Kidney (tissue), 14 donors: Measurements from ENCODE around the gene ZNF318. TPM values are rescaled to one million over a fixed set of nuclear protein-coding genes. Genes with fewer than 3 reads are reported as not detected.

ENCODE experiments used
- DNase-seq, 5 donors: peaks; one replicate each; pipeline ENCODE4 v3.0.0-alpha.2; 2013 to 2020
- FAIRE-seq: peaks from 2 replicates; lab custom pipeline; 2012; peaks lifted over from hg19 to GRCh38; lab: Jason Lieb, UNC
- H3K27ac ChIP-seq, 2 donors: one replicate each; pipeline ENCODE4 v1.7.0; 2013; ENCODE audit warnings: low read depth in 2 of 2, low read length in 2 of 2, inconsistent platforms in 1 of 2
- H3K27me3 ChIP-seq: one replicate; pipeline ENCODE4 v1.7.1; 2013; ENCODE audit warnings: low read length, inconsistent platforms; ENCODE audit not compliant: control insufficient read depth, insufficient read depth
- H3K36me3 ChIP-seq, 3 donors: one replicate each; pipeline versions ENCODE4 v1.7.0 to v1.7.1; 2013; ENCODE audit warnings: low read length in 3 of 3, control low read depth in 1 of 3, inconsistent platforms in 1 of 3; ENCODE audit not compliant: insufficient read depth in 3 of 3, control insufficient read depth in 2 of 3
- H3K4me1 ChIP-seq, 3 donors: one replicate each; pipeline versions ENCODE4 v1.7.0 to v1.7.1; 2013; ENCODE audit warnings: low read length in 3 of 3, inconsistent platforms in 1 of 3, low read depth in 1 of 3; ENCODE audit not compliant: control insufficient read depth in 2 of 3, insufficient read depth in 2 of 3
- H3K4me3 ChIP-seq, 3 donors: one replicate each; pipeline versions ENCODE4 v1.7.0 to v1.8.1; 2013; ENCODE audit warnings: low read length in 3 of 3, control low read depth in 1 of 3, inconsistent platforms in 1 of 3
- H3K9ac ChIP-seq, 3 donors: one replicate each; pipeline versions ENCODE4 v1.7.0 to v1.7.1; 2013; ENCODE audit warnings: low read length in 3 of 3, control low read depth in 1 of 3, inconsistent platforms in 1 of 3
- H3K9me3 ChIP-seq, 3 donors: one replicate each; pipeline versions ENCODE4 v1.7.0 to v1.7.1; 2013; ENCODE audit warnings: low read length in 3 of 3, control low read depth in 1 of 3, inconsistent platforms in 1 of 3; ENCODE audit not compliant: control insufficient read depth in 2 of 3, insufficient read depth in 1 of 3
- intact Hi-C: fragments of 100-400 bp; cut with DNase I; formaldehyde crosslinking; loops from one replicate; pipeline ENCODE4 v1.11.1; 2022
- polyA plus RNA-seq: library from polyadenylated mRNA; stranded (reverse); fragments of 350-450 nt; fragmentation: Illumina TruSeq; extraction: RNeasy Lipid Tissue Mini Kit (QIAGEN cat#74804); gene quantifications from one replicate; pipeline ENCODE4 v1.2.3, GENCODE V29; 2014; ENCODE audit warnings: low read depth, low replicate concordance; ENCODE audit not compliant: insufficient read depth
- total RNA-seq: library from RNA; stranded (reverse); fragmentation: NEBNext Ultra II Directional; extraction: Animal tissue kit (Norgen Biotek cat#: 25700); gene quantifications from one replicate; pipeline ENCODE4 v1.2.1, GENCODE V29; 2021
- TF ChIP-seq, protein P1 (sequence below): IDR thresholded peaks from 3 replicates; pipeline ENCODE4 v1.5.1; 2012; ENCODE audit warnings: mild to moderate bottlenecking, moderate library complexity, borderline replicate concordance; ENCODE audit not compliant: insufficient read depth; ENCODE audit errors: extremely low read depth
- donor health status: control.
- donor health status: control.
- donor health status: control.
- donor health status: control.
- donor health status: control.
- donor health status: DM: yes; HTN: yes; CAD: no.
- donor health status: Normal renal cell carcinoma (clear cell type).

Gene ZNF318
- total and polyA plus RNA-seq, 2 donors from 2014 or later = 5.5 to 13.9 TPM

- no peak for FAIRE-seq
- Histone ChIP-seq H3K4me3 (no peak overlapping the region), H3K27me3 (no peaks in the 10 kb centered on the region), H3K4me1 (no peaks in the 10 kb centered on the region), H3K27ac (no peak overlapping the region), H3K9ac (no peak overlapping the region), H3K36me3 (peaks cover 7 to 39% (median 15%) of the 10 kb centered on the region in 3 donors), H3K9me3 (no peaks in the 10 kb centered on the region)
- DNase-seq = no peak
- intact Hi-C loops = loop anchor here (10.0 kb wide), 1 partner anchor 72 kb away; no protein-coding TSS in a partner anchor
- TF ChIP-seq, protein P1, sequence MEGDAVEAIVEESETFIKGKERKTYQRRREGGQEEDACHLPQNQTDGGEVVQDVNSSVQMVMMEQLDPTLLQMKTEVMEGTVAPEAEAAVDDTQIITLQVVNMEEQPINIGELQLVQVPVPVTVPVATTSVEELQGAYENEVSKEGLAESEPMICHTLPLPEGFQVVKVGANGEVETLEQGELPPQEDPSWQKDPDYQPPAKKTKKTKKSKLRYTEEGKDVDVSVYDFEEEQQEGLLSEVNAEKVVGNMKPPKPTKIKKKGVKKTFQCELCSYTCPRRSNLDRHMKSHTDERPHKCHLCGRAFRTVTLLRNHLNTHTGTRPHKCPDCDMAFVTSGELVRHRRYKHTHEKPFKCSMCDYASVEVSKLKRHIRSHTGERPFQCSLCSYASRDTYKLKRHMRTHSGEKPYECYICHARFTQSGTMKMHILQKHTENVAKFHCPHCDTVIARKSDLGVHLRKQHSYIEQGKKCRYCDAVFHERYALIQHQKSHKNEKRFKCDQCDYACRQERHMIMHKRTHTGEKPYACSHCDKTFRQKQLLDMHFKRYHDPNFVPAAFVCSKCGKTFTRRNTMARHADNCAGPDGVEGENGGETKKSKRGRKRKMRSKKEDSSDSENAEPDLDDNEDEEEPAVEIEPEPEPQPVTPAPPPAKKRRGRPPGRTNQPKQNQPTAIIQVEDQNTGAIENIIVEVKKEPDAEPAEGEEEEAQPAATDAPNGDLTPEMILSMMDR = no peak
These were observed 33.1 kb downstream of the ZNF318 start for GRCh38 chr6:43336382-43336781.

- Histone ChIP-seq H3K4me3 (no peak overlapping the region), H3K27me3 (no peaks in the 10 kb centered on the region), H3K27ac (no peak overlapping the region), H3K9me3 (no peaks in the 10 kb centered on the region), H3K9ac (no peak overlapping the region), H3K36me3 (peaks cover 3 to 32% (median 12%) of the 10 kb centered on the region in 3 donors), H3K4me1 (no peaks in the 10 kb centered on the region)
- FAIRE-seq (no peak), DNase-seq (no peak)
- intact Hi-C loops = loop anchor here (10.0 kb wide), 1 partner anchor 71 kb away; no protein-coding TSS in a partner anchor
- TF ChIP-seq, protein P1 = no peak
These were observed 34.0 kb downstream of the ZNF318 start for GRCh38 chr6:43335469-43335868.

DNA sequence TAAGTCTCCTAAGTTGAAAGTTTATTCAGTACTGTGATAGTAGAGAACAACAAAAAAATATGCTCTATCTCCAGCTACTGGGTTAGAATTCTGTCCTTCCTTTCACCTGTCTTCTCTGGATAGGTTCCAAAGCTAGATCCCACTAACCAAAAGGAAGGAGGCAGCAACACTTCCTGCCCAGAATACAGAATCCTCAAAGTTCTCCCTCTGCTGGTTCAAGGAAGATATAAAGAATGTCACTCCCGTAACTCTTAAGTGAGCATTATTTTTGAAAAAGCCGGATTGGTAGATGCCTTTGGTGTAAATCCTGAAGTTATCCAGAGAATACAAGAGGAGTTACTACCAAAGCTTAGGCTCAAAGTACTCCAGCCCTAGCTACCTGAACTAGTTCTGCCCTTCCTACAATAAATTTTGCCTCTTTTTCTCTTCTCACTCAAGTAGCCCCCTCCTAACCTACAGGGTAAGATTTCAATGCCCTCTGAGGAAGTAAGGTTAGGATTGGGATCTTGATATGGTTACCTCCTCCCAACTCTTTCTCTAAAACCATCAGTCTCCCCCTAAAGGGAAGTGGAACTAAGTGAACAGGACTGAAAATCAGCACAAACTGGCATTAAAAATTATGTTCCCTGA lies 34.9 kb downstream of the ZNF318 start:
- no peak overlapping the region for H3K27ac ChIP-seq
- H3K9me3 ChIP-seq = no peaks in the 10 kb centered on the region
- no peaks in the 10 kb centered on the region for H3K4me1 ChIP-seq
- peaks cover under 1 to 24% (median 8%) of the 10 kb centered on the region in 3 donors for H3K36me3 ChIP-seq
- H3K4me3 ChIP-seq = no peak overlapping the region
- no peak overlapping the region for H3K9ac ChIP-seq
- intact Hi-C loops = loop anchor here (10.0 kb wide), 1 partner anchor 70 kb away; no protein-coding TSS in a partner anchor
- TF ChIP-seq, protein P1 = peak; percentile 66
- DNase-seq (peak in 3 of 5 donors; percentile 16 to 84 (median 81)), FAIRE-seq (peak; percentile 76)
- no peaks in the 10 kb centered on the region for H3K27me3 ChIP-seq
